KOPT-K1 (cell line): ENCODE data around the gene DGKB.

Source experiments
- H3K27ac ChIP-seq: fragments of 200-600 bp; sonication (generic); 2 replicates; pipeline ENCODE4 v1.5.1; 2016; ENCODE audit warnings: antibody characterized with exemption, mild to moderate bottlenecking, low read depth, low read length; ENCODE audit not compliant: poor library complexity, severe bottlenecking
- H3K36me3 ChIP-seq: fragments of 200-600 bp; sonication (generic); 2 replicates; pipeline ENCODE4 v1.5.1; 2017; ENCODE audit warnings: antibody characterized with exemption, mild to moderate bottlenecking, low read length, moderate library complexity; ENCODE audit not compliant: insufficient read depth
- H3K9me3 ChIP-seq: fragments of 200-600 bp; sonication (generic); 2 replicates; pipeline ENCODE4 v1.5.1; 2017; ENCODE audit warnings: antibody characterized with exemption, low read length, mild to moderate bottlenecking; ENCODE audit not compliant: insufficient read depth, poor library complexity, severe bottlenecking

The DGKB gene

GRCh38 chr7:14843755-14844154 lies 58.8 kb downstream of the DGKB start:
- Histone ChIP-seq H3K36me3 (no peaks in the 10 kb centered on the region), H3K27ac (no peak overlapping the region), H3K9me3 (no peaks in the 10 kb centered on the region)

GRCh38 chr7:14842523-14842922 lies 60.0 kb downstream of the DGKB start:
- H3K27ac ChIP-seq = no peak overlapping the region
- no peaks in the 10 kb centered on the region for H3K9me3 ChIP-seq
- no peaks in the 10 kb centered on the region for H3K36me3 ChIP-seq

- Histone ChIP-seq H3K36me3 (no peaks in the 10 kb centered on the region), H3K9me3 (no peaks in the 10 kb centered on the region), H3K27ac (no peak overlapping the region)
Observed at GRCh38 chr7:14841869-14842268, 60.7 kb downstream of the DGKB start.

GRCh38 chr7:14841086-14841485 lies 61.5 kb downstream of the DGKB start:
- H3K9me3 ChIP-seq = no peaks in the 10 kb centered on the region
- no peaks in the 10 kb centered on the region for H3K36me3 ChIP-seq
- H3K27ac ChIP-seq = no peak overlapping the region

GRCh38 chr7:14839307-14839706 lies 63.2 kb downstream of the DGKB start:
- no peak overlapping the region for H3K27ac ChIP-seq
- H3K9me3 ChIP-seq = no peaks in the 10 kb centered on the region
- no peaks in the 10 kb centered on the region for H3K36me3 ChIP-seq

- no peak overlapping the region for H3K27ac ChIP-seq
- no peaks in the 10 kb centered on the region for H3K9me3 ChIP-seq
- H3K36me3 ChIP-seq = no peaks in the 10 kb centered on the region
Observed at GRCh38 chr7:14837216-14837615, 65.3 kb downstream of the DGKB start.

GRCh38 chr7:14836571-14837189 lies 65.9 kb downstream of the DGKB start:
- Histone ChIP-seq H3K36me3 (no peaks in the 10 kb centered on the region), H3K27ac (no peak overlapping the region)

GRCh38 chr7:14836006-14836405 lies 66.5 kb downstream of the DGKB start:
- Histone ChIP-seq H3K36me3 (no peaks in the 10 kb centered on the region), H3K9me3 (no peaks in the 10 kb centered on the region), H3K27ac (no peak overlapping the region)

More at GRCh38 chr7:14836571-14837189, 65.9 kb downstream of the DGKB start:
- H3K9me3 ChIP-seq = no peaks in the 10 kb centered on the region

GRCh38 chr7:14835384-14835783 lies 67.2 kb downstream of the DGKB start:
- Histone ChIP-seq H3K9me3 (no peaks in the 10 kb centered on the region), H3K36me3 (no peaks in the 10 kb centered on the region), H3K27ac (no peak overlapping the region)

- Histone ChIP-seq H3K36me3 (no peaks in the 10 kb centered on the region), H3K27ac (no peak overlapping the region), H3K9me3 (no peaks in the 10 kb centered on the region)
Observed at GRCh38 chr7:14834883-14835282, 67.7 kb downstream of the DGKB start.

GRCh38 chr7:14834456-14834855 lies 68.1 kb downstream of the DGKB start:
- Histone ChIP-seq H3K9me3 (no peaks in the 10 kb centered on the region), H3K27ac (no peak overlapping the region), H3K36me3 (no peaks in the 10 kb centered on the region)

- no peaks in the 10 kb centered on the region for H3K9me3 ChIP-seq
- H3K27ac ChIP-seq = no peak overlapping the region
- H3K36me3 ChIP-seq = no peaks in the 10 kb centered on the region
Observed at GRCh38 chr7:14833707-14834106, 68.8 kb downstream of the DGKB start.

GRCh38 chr7:14828053-14828452 lies 74.5 kb downstream of the DGKB start:
- Histone ChIP-seq H3K36me3 (no peaks in the 10 kb centered on the region), H3K9me3 (no peaks in the 10 kb centered on the region), H3K27ac (no peak overlapping the region)

- no peaks in the 10 kb centered on the region for H3K36me3 ChIP-seq
- no peaks in the 10 kb centered on the region for H3K9me3 ChIP-seq
- no peak overlapping the region for H3K27ac ChIP-seq
Observed at GRCh38 chr7:14826426-14826825, 76.1 kb downstream of the DGKB start.

- no peak overlapping the region for H3K27ac ChIP-seq
- no peaks in the 10 kb centered on the region for H3K36me3 ChIP-seq
Observed at GRCh38 chr7:14825912-14826311, 76.6 kb downstream of the DGKB start.

GRCh38 chr7:14822481-14822854 lies 80.1 kb downstream of the DGKB start:
- Histone ChIP-seq H3K36me3 (no peaks in the 10 kb centered on the region), H3K9me3 (no peaks in the 10 kb centered on the region), H3K27ac (no peak overlapping the region)

More at GRCh38 chr7:14825912-14826311, 76.6 kb downstream of the DGKB start:
- no peaks in the 10 kb centered on the region for H3K9me3 ChIP-seq
